ENCODE data around the gene KCNJ9. TPM values are rescaled to one million over a fixed set of nuclear protein-coding genes. Genes with fewer than 3 reads are reported as not detected.

The KCNJ9 gene
- total RNA-seq, 1 experiment from 2014 or later, result 0.05 TPM

GRCh38 chr1:160103658-160104408 lies 22.5 kb downstream of the KCNJ9 start:
- Histone ChIP-seq H3K9me2 (ENCODE audit: insufficient read depth) (no peaks in the 10 kb centered on the region), H3K27ac (ENCODE audit: low read depth, low read length) (no peak overlapping the region), H3K27me3 (ENCODE audit: insufficient read depth, low read length) (no peaks in the 10 kb centered on the region), H2AFZ (ENCODE audit: low read depth, low read length, poor library complexity, severe bottlenecking) (no peak overlapping the region), H3K9me3 (ENCODE audit: control insufficient read depth in 1 of 2, insufficient read depth in 1 of 2, low read depth in 1 of 2, low read length in 2 of 2) (no peaks in the 10 kb centered on the region), H3K36me3 (ENCODE audit: control insufficient read depth in 1 of 2, insufficient read depth in 2 of 2, low read length in 2 of 2) (no peaks in the 10 kb centered on the region), H4K20me1 (ENCODE audit: insufficient read depth) (no peaks in the 10 kb centered on the region), H3K4me3 (replicated peaks in 1 of 2; ENCODE audit: low read depth in 1 of 2, low read length in 2 of 2) (no peak overlapping the region), H3K9ac (ENCODE audit: low read length) (no peak overlapping the region), H3K79me2 (ENCODE audit: insufficient read depth, low read length) (no peaks in the 10 kb centered on the region), H3K4me2 (ENCODE audit: low read length) (no peak overlapping the region), H3K4me1 (ENCODE audit: control insufficient read depth in 1 of 2, insufficient read depth in 2 of 2, low read length in 2 of 2) (peaks cover 6 to 24% of the 10 kb centered on the region in 2 experiments)
- RAD21 ChIA-PET (ENCODE audit: low non-redundant PET in 1 of 2, low total read pairs in 2 of 2, uncharacterized antibody in 2 of 2, unreplicated experiment in 2 of 2), result no interaction called here
- intact Hi-C loops (cut with micrococcal nuclease), result loop anchor here (5.0 kb wide), 1 partner anchor 503 kb away; no protein-coding TSS in a partner anchor
- TF ChIP-seq TCF7L2 (IDR thresholded peaks at IDR 0.05; ENCODE audit: borderline replicate concordance, extremely low read depth, insufficient read depth, insufficient read length) (no peak), POLR2A (IDR thresholded peaks at IDR 0.05; ENCODE audit: borderline replicate concordance, extremely low read depth, insufficient read depth, insufficient read length) (no peak), MAX (IDR thresholded peaks at IDR 0.05) (no peak), EZH2phosphoT487 (IDR thresholded peaks at IDR 0.05; ENCODE audit: borderline replicate concordance) (no peak), ELF1 (IDR thresholded peaks at IDR 0.05; ENCODE audit: borderline replicate concordance, low read depth) (no peak), RAD21 (IDR thresholded peaks at IDR 0.05; ENCODE audit: low read depth) (no peak), CTCF (IDR thresholded peaks at IDR 0.05 in 2 of 3, conservative IDR thresholded peaks at IDR 0.05 in 1 of 3; ENCODE audit: borderline replicate concordance in 1 of 3, insufficient read depth in 1 of 3, low read depth in 2 of 3, low read length in 2 of 3) (no peak), REST (IDR thresholded peaks at IDR 0.05; ENCODE audit: low read depth) (no peak), EZH2 (IDR thresholded peaks at IDR 0.05) (no peak), EGR1 (IDR thresholded peaks at IDR 0.05; ENCODE audit: low read depth) (no peak), CEBPB (IDR thresholded peaks at IDR 0.05; ENCODE audit: low read depth) (no peak), FOSL1 (IDR thresholded peaks at IDR 0.05; ENCODE audit: low read depth) (no peak), ZNF274 (IDR thresholded peaks at IDR 0.05; ENCODE audit: low read depth, low read length) (no peak)
- POLR2A ChIA-PET, result no interaction called here
- ATAC-seq (no peak), DNase-seq (ENCODE audit: low read depth, low spot score) (no peak)
- BruUV-seq (replicated peaks), result no TSS peak
- CTCF ChIA-PET, result interaction anchor here (2.2 to 4.7 kb wide), 4 partner anchors 148 to 271 kb away, joined by 14 to 51 read pairs (median 30); no protein-coding TSS in a partner anchor
